Measurements from ENCODE around the gene SRPK2. TPM values are rescaled to one million over a fixed set of nuclear protein-coding genes. Genes with fewer than 3 reads are reported as not detected.
"Not testable (repeated sequence)": the region's sequence is repeated elsewhere in the genome, so short reads cannot be mapped to it uniquely, and the experiment has no call there.

Gene SRPK2
- total RNA-seq, 1 donor from 2014 or later: 54.1 TPM

GRCh38 chr7:105413887-105414437 is 25.2 kb upstream of the SRPK2 start:
- no peaks in the 10 kb centered on the region for H3K4me1 Mint-ChIP-seq
- H3K27me3 Mint-ChIP-seq (ENCODE audit: insufficient read depth, low read depth): peaks cover 9% of the 10 kb centered on the region
- H3K4me3 ChIP-seq: no peak overlapping the region
- H3K27me3 ChIP-seq: no peaks in the 10 kb centered on the region
- H3K4me1 ChIP-seq: no peaks in the 10 kb centered on the region
- TF ChIP-seq CTCF (IDR thresholded peaks at IDR 0.05): no peak
- TF ChIP-seq EZH2 (IDR thresholded peaks at IDR 0.05): no peak
- TF ChIP-seq EZH2phosphoT487 (IDR thresholded peaks at IDR 0.05): no peak
- no peak overlapping the region for H3K9ac ChIP-seq
- no peak overlapping the region for H3K4me2 ChIP-seq
- H3K27ac Mint-ChIP-seq: no peak overlapping the region
- H3K9me3 Mint-ChIP-seq: no peaks in the 10 kb centered on the region
- H3K27ac ChIP-seq: no peak overlapping the region
- no peaks in the 10 kb centered on the region for H3K79me2 ChIP-seq (ENCODE audit: low read depth)
- no peaks in the 10 kb centered on the region for H3K36me3 ChIP-seq
- H2AFZ ChIP-seq (replicated peaks): no peak overlapping the region
- H4K20me1 ChIP-seq (ENCODE audit: low read depth): no peaks in the 10 kb centered on the region
- no peaks in the 10 kb centered on the region for H3K36me3 Mint-ChIP-seq
- no peak overlapping the region for H3K4me3 Mint-ChIP-seq
- H3K9me3 ChIP-seq (ENCODE audit: low read depth): no peaks in the 10 kb centered on the region
- DNase-seq (ENCODE audit: low spot score): no peak
- no peaks in the 10 kb centered on the region for H3F3A ChIP-seq (ENCODE audit: low read depth)

GRCh38 chr7:105410774-105411173 is 22.1 kb upstream of the SRPK2 start:
- not testable (repeated sequence) for H3K9me3 Mint-ChIP-seq; H3K27me3 ChIP-seq; H3K27me3 Mint-ChIP-seq (ENCODE audit: insufficient read depth, low read depth); DNase-seq (ENCODE audit: low spot score); H3K79me2 ChIP-seq (ENCODE audit: low read depth); H3K4me2 ChIP-seq; H3K36me3 ChIP-seq; H4K20me1 ChIP-seq (ENCODE audit: low read depth); H2AFZ ChIP-seq (replicated peaks); H3K4me1 Mint-ChIP-seq; H3K4me3 ChIP-seq; H3F3A ChIP-seq (ENCODE audit: low read depth); H3K36me3 Mint-ChIP-seq; H3K9me3 ChIP-seq (ENCODE audit: low read depth); H3K4me3 Mint-ChIP-seq; H3K4me1 ChIP-seq; H3K27ac ChIP-seq; H3K27ac Mint-ChIP-seq; H3K9ac ChIP-seq

GRCh38 chr7:105409775-105410174 is 21.1 kb upstream of the SRPK2 start:
- H3K27ac Mint-ChIP-seq; H4K20me1 ChIP-seq (ENCODE audit: low read depth); DNase-seq (ENCODE audit: low spot score); H3K36me3 Mint-ChIP-seq; H3K4me1 Mint-ChIP-seq; H3K4me2 ChIP-seq; H3K4me1 ChIP-seq; H3K9me3 Mint-ChIP-seq; H3K9ac ChIP-seq; H3K4me3 Mint-ChIP-seq; H3K27me3 Mint-ChIP-seq (ENCODE audit: insufficient read depth, low read depth); H3F3A ChIP-seq (ENCODE audit: low read depth); H3K4me3 ChIP-seq; H2AFZ ChIP-seq (replicated peaks); H3K27me3 ChIP-seq; H3K27ac ChIP-seq; H3K36me3 ChIP-seq; H3K79me2 ChIP-seq (ENCODE audit: low read depth); H3K9me3 ChIP-seq (ENCODE audit: low read depth): not testable (repeated sequence)

- Mint-ChIP-seq H3K4me1 (no peaks in the 10 kb centered on the region), H3K4me3 (no peak overlapping the region), H3K9me3 (no peaks in the 10 kb centered on the region), H3K27me3 (ENCODE audit: insufficient read depth, low read depth) (peaks cover 6% of the 10 kb centered on the region), H3K36me3 (no peaks in the 10 kb centered on the region), H3K27ac (no peak overlapping the region)
- H3K27ac ChIP-seq: no peak overlapping the region
- H4K20me1 ChIP-seq (ENCODE audit: low read depth): no peaks in the 10 kb centered on the region
- no peak overlapping the region for H3K9ac ChIP-seq
- H3K4me2 ChIP-seq: no peak overlapping the region
- H3K79me2 ChIP-seq (ENCODE audit: low read depth): no peaks in the 10 kb centered on the region
- H2AFZ ChIP-seq (replicated peaks): no peak overlapping the region
- H3K36me3 ChIP-seq: no peaks in the 10 kb centered on the region
- no peaks in the 10 kb centered on the region for H3K9me3 ChIP-seq (ENCODE audit: low read depth)
- no peaks in the 10 kb centered on the region for H3K4me1 ChIP-seq
- TF ChIP-seq EZH2 (IDR thresholded peaks at IDR 0.05) (no peak), EZH2phosphoT487 (IDR thresholded peaks at IDR 0.05) (no peak), CTCF (IDR thresholded peaks at IDR 0.05) (no peak)
- no peak for DNase-seq (ENCODE audit: low spot score)
- H3K27me3 ChIP-seq: no peaks in the 10 kb centered on the region
- H3K4me3 ChIP-seq: no peak overlapping the region
- no peaks in the 10 kb centered on the region for H3F3A ChIP-seq (ENCODE audit: low read depth)
These were observed 20.2 kb upstream of the SRPK2 start for GRCh38 chr7:105408791-105409410.

Data from neural progenitor cell (in vitro differentiated cells).